GM18867 (cell line): ENCODE measurements around the gene GALNT10.

Experiments
- ATAC-seq: cut with Tn5 transposase; IDR thresholded peaks from one replicate; pipeline ENCODE4 v1.9.1; 2021; ENCODE audit warnings: mild to moderate bottlenecking, moderate library complexity; ENCODE audit not compliant: unreplicated experiment

The GALNT10 gene

GRCh38 chr5:154396128-154396527 lies 205.6 kb downstream of the GALNT10 start:
- no peak for ATAC-seq

GRCh38 chr5:154397652-154398406 lies 207.3 kb downstream of the GALNT10 start:
- no peak for ATAC-seq

- no peak for ATAC-seq
These were observed 210.1 kb downstream of the GALNT10 start for GRCh38 chr5:154400678-154401077.

GRCh38 chr5:154401355-154401754 lies 210.8 kb downstream of the GALNT10 start:
- ATAC-seq, result no peak

GRCh38 chr5:154401931-154402330 lies 211.4 kb downstream of the GALNT10 start:
- no peak for ATAC-seq

GRCh38 chr5:154402611-154403010 lies 212.1 kb downstream of the GALNT10 start:
- no peak for ATAC-seq

- ATAC-seq, result no peak
These were observed 212.7 kb downstream of the GALNT10 start for GRCh38 chr5:154403234-154403633.

- no peak for ATAC-seq
These were observed 213.3 kb downstream of the GALNT10 start for GRCh38 chr5:154403776-154404387.

GRCh38 chr5:154405078-154405792 lies 214.7 kb downstream of the GALNT10 start:
- peak; percentile 98 for ATAC-seq

GRCh38 chr5:154406231-154406630 lies 215.7 kb downstream of the GALNT10 start:
- ATAC-seq, result no peak

GRCh38 chr5:154406826-154407225 lies 216.3 kb downstream of the GALNT10 start:
- no peak for ATAC-seq

- ATAC-seq, result no peak
These were observed 218.3 kb downstream of the GALNT10 start for GRCh38 chr5:154408811-154409210.

GRCh38 chr5:154409230-154409840 lies 218.8 kb downstream of the GALNT10 start:
- no peak for ATAC-seq

- ATAC-seq, result no peak
These were observed 219.5 kb downstream of the GALNT10 start for GRCh38 chr5:154410008-154410407.

- no peak for ATAC-seq
These were observed 220.3 kb downstream of the GALNT10 start for GRCh38 chr5:154410786-154411185.

GRCh38 chr5:154411338-154411737 lies 220.8 kb downstream of the GALNT10 start:
- ATAC-seq, result no peak

GRCh38 chr5:154412316-154412715 lies 221.8 kb downstream of the GALNT10 start:
- ATAC-seq, result no peak

- ATAC-seq, result no peak
These were observed 222.4 kb downstream of the GALNT10 start for GRCh38 chr5:154412925-154413324.

GRCh38 chr5:154415114-154415513 lies 224.6 kb downstream of the GALNT10 start:
- ATAC-seq, result no peak

- no peak for ATAC-seq
These were observed 227.8 kb downstream of the GALNT10 start for GRCh38 chr5:154418344-154418820.

- no peak for ATAC-seq
These were observed 228.7 kb downstream of the GALNT10 start for GRCh38 chr5:154419236-154419635.
